Middle frontal gyrus (tissue), 1 donor: ENCODE data around the gene THRB.

Source experiments
- DNase-seq: peaks from one replicate; pipeline ENCODE4 v3.0.0-alpha.2; 2015; ENCODE audit warnings: low spot score; ENCODE audit errors: extremely low spot score

The THRB gene

GRCh38 chr3:24235121-24235520 lies 259.5 kb downstream of the THRB start:
- no peak for DNase-seq

- DNase-seq, result no peak
Observed at GRCh38 chr3:24232784-24233183, 261.9 kb downstream of the THRB start.

GRCh38 chr3:24229468-24230221 lies 265.0 kb downstream of the THRB start:
- DNase-seq, result no peak

GRCh38 chr3:24227635-24228034 lies 267.0 kb downstream of the THRB start:
- DNase-seq, result no peak

GRCh38 chr3:24226397-24226796 lies 268.3 kb downstream of the THRB start:
- DNase-seq, result no peak

GRCh38 chr3:24225385-24225950 lies 269.2 kb downstream of the THRB start:
- DNase-seq, result no peak

GRCh38 chr3:24224666-24225384 lies 269.8 kb downstream of the THRB start:
- DNase-seq, result no peak

- no peak for DNase-seq
Observed at GRCh38 chr3:24222165-24222805, 272.4 kb downstream of the THRB start.

- peak; percentile 48 for DNase-seq
Observed at GRCh38 chr3:24220859-24221657, 273.6 kb downstream of the THRB start.

GRCh38 chr3:24215502-24215901 lies 279.1 kb downstream of the THRB start:
- DNase-seq, result no peak

- DNase-seq, result no peak
Observed at GRCh38 chr3:24211381-24211780, 283.3 kb downstream of the THRB start.

GRCh38 chr3:24202071-24202470 lies 292.6 kb downstream of the THRB start:
- DNase-seq, result no peak

- no peak for DNase-seq
Observed at GRCh38 chr3:24201301-24201700, 293.3 kb downstream of the THRB start.

GRCh38 chr3:24199775-24200247 lies 294.8 kb downstream of the THRB start:
- DNase-seq, result no peak

GRCh38 chr3:24199300-24199699 lies 295.4 kb downstream of the THRB start:
- DNase-seq, result no peak

GRCh38 chr3:24198728-24199127 lies 295.9 kb downstream of the THRB start:
- DNase-seq, result no peak

- DNase-seq, result no peak
Observed at GRCh38 chr3:24197809-24198208, 296.8 kb downstream of the THRB start.

GRCh38 chr3:24196526-24196925 lies 298.1 kb downstream of the THRB start:
- DNase-seq, result no peak

- DNase-seq, result no peak
Observed at GRCh38 chr3:24195504-24196230, 299.0 kb downstream of the THRB start.

GRCh38 chr3:24192469-24193056 lies 302.1 kb downstream of the THRB start:
- no peak for DNase-seq
